K562 (cell line): ENCODE measurements around the gene CD164L2.

Source experiments
- BCL6 ChIP-seq: fragments of 250-450 bp; sonication (Bioruptor Pico); IDR thresholded peaks from 2 replicates; pipeline ENCODE4 v1.4.0; 2020
- CTCF ChIP-seq, 3 experiments: IDR thresholded peaks in 2 of 3; conservative IDR thresholded peaks in 1 of 3; 2 replicates each; pipeline ENCODE4 v1.5.1; 2011 to 2012; ENCODE audit warnings: low read length in 3 of 3, mild to moderate bottlenecking in 3 of 3, control low read depth in 2 of 3, improper control_type of control experiment in 1 of 3, inconsistent platforms in 1 of 3, low read depth in 1 of 3, mixed read lengths in 1 of 3, moderate library complexity in 1 of 3; ENCODE audit not compliant: insufficient read depth in 2 of 3
- MYNN ChIP-seq, 2 experiments: sonication (generic); formaldehyde crosslinking in 1 of 2; IDR thresholded peaks; 2 replicates each; pipeline versions ENCODE4 v1.5.0 to v1.6.1; 2016 to 2020; ENCODE audit warnings: antibody characterized with exemption in 1 of 2, missing genetic modification reagents in 1 of 2
- TBP ChIP-seq: optimal IDR thresholded peaks from 2 replicates; pipeline ENCODE3; 2011; ENCODE audit warnings: low read depth, low read length, improper control_type of control experiment

GRCh38 chr1:27381969-27382762 is 967 bp downstream of the CD164L2 start:
- TF ChIP-seq MYNN (IDR thresholded peaks at IDR 0.05) = no peak
- no peak for TF ChIP-seq MYNN (CRISPR knock-in tag; IDR thresholded peaks at IDR 0.05)
- TF ChIP-seq BCL6 (CRISPR knock-in tag) = no peak
- no peak for TF ChIP-seq CTCF (IDR thresholded peaks at IDR 0.05 in 2 of 3, conservative IDR thresholded peaks at IDR 0.05 in 1 of 3; ENCODE audit: insufficient read depth in 2 of 3, low read depth in 1 of 3, low read length in 3 of 3)
- no peak for TF ChIP-seq TBP
